ENCODE data around the gene ARHGEF40.

The ARHGEF40 gene

GRCh38 chr14:21060614-21061346 lies 9.3 kb upstream of the ARHGEF40 start:
- no peaks in the 10 kb centered on the region for H3K27me3 ChIP-seq (ENCODE audit: low read length)
- no peak overlapping the region for H3K4me3 ChIP-seq (ENCODE audit: insufficient read depth, low read length, poor library complexity, severe bottlenecking)
- TF ChIP-seq EZH2phosphoT487 (conservative IDR thresholded peaks at IDR 0.05; ENCODE audit: low read length): no peak
- TF ChIP-seq CTCF (IDR thresholded peaks at IDR 0.05; ENCODE audit: insufficient read depth, low read length, poor library complexity, severe bottlenecking): no peak
- no peak overlapping the region for H3K9ac ChIP-seq (ENCODE audit: low read length)
- no peak overlapping the region for H3K4me2 ChIP-seq (ENCODE audit: low read depth, low read length, poor library complexity, severe bottlenecking)
- no peaks in the 10 kb centered on the region for H4K20me1 ChIP-seq (ENCODE audit: low read depth, low read length)
- H3K9me2 ChIP-seq (replicated peaks; ENCODE audit: insufficient read depth, low read length): no peaks in the 10 kb centered on the region
- no peaks in the 10 kb centered on the region for H3F3A ChIP-seq (ENCODE audit: insufficient read depth)
- H3K27ac ChIP-seq (ENCODE audit: low read depth, low read length): no peak overlapping the region
- no peaks in the 10 kb centered on the region for H3K79me2 ChIP-seq (ENCODE audit: insufficient read depth, low read length)
- no peak overlapping the region for H2AFZ ChIP-seq (ENCODE audit: low read depth, low read length, severe bottlenecking)
- H3K36me3 ChIP-seq (ENCODE audit: low read length): no peaks in the 10 kb centered on the region
- no peaks in the 10 kb centered on the region for H3K9me3 ChIP-seq (ENCODE audit: insufficient read depth, low read length)

DNA sequence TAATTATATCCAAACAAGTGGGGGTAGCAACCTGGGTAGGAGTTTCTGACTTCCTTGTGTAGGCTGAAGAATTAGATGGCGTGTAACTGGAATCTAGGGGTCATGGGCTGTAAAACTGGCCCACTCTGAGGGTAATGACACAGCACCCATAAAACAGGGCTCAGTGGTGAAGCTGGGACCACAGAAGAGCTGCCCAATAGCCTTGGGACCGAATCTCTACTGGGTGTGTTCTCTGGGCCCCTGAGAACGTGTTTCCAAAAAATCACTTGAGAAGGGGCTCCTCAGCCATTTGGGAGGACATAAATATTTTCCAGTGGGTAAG lies 8.8 kb upstream of the ARHGEF40 start:
- Histone ChIP-seq H3K4me2 (ENCODE audit: low read depth, low read length, poor library complexity, severe bottlenecking) (no peak overlapping the region), H3K9me2 (replicated peaks; ENCODE audit: insufficient read depth, low read length) (no peaks in the 10 kb centered on the region), H3K27ac (ENCODE audit: low read depth, low read length) (no peak overlapping the region), H3F3A (ENCODE audit: insufficient read depth) (no peaks in the 10 kb centered on the region), H3K27me3 (ENCODE audit: low read length) (no peaks in the 10 kb centered on the region), H2AFZ (ENCODE audit: low read depth, low read length, severe bottlenecking) (no peak overlapping the region), H4K20me1 (ENCODE audit: low read depth, low read length) (no peaks in the 10 kb centered on the region), H3K9me3 (ENCODE audit: insufficient read depth, low read length) (no peaks in the 10 kb centered on the region), H3K9ac (ENCODE audit: low read length) (no peak overlapping the region), H3K79me2 (ENCODE audit: insufficient read depth, low read length) (no peaks in the 10 kb centered on the region), H3K36me3 (ENCODE audit: low read length) (no peaks in the 10 kb centered on the region), H3K4me3 (ENCODE audit: insufficient read depth, low read length, poor library complexity, severe bottlenecking) (no peak overlapping the region)
- no peak for TF ChIP-seq EZH2phosphoT487 (conservative IDR thresholded peaks at IDR 0.05; ENCODE audit: low read length)
- no peak for TF ChIP-seq CTCF (IDR thresholded peaks at IDR 0.05; ENCODE audit: insufficient read depth, low read length, poor library complexity, severe bottlenecking)

DNA sequence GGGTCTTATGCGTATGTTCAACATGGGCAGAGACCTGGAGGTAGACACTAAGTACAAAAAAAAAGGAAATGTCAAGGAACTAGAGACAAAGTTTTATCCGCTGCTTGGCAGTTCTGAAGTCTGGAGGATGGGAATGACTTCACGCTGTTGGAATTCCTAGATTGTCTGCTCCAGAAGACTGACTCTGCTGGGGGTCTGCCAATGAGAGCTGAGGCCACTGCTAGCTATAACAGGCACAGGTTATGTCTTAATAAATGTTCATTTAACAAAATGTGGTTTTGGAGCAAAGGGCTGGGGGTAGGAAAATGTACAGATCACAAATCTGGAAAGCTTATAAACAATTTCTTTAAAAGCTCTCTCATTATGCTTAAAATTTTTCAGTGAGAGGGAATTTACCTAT lies 6.6 kb upstream of the ARHGEF40 start:
- no peaks in the 10 kb centered on the region for H3K9me3 ChIP-seq (ENCODE audit: insufficient read depth, low read length)
- H3K79me2 ChIP-seq (ENCODE audit: insufficient read depth, low read length): no peaks in the 10 kb centered on the region
- H3K9ac ChIP-seq (ENCODE audit: low read length): no peak overlapping the region
- H3K27ac ChIP-seq (ENCODE audit: low read depth, low read length): no peak overlapping the region
- no peaks in the 10 kb centered on the region for H3F3A ChIP-seq (ENCODE audit: insufficient read depth)
- TF ChIP-seq CTCF (IDR thresholded peaks at IDR 0.05; ENCODE audit: insufficient read depth, low read length, poor library complexity, severe bottlenecking) (no peak), EZH2phosphoT487 (conservative IDR thresholded peaks at IDR 0.05; ENCODE audit: low read length) (no peak)
- H2AFZ ChIP-seq (ENCODE audit: low read depth, low read length, severe bottlenecking): no peak overlapping the region
- no peak overlapping the region for H3K4me2 ChIP-seq (ENCODE audit: low read depth, low read length, poor library complexity, severe bottlenecking)
- H3K9me2 ChIP-seq (replicated peaks; ENCODE audit: insufficient read depth, low read length): no peaks in the 10 kb centered on the region
- no peak overlapping the region for H3K4me3 ChIP-seq (ENCODE audit: insufficient read depth, low read length, poor library complexity, severe bottlenecking)
- no peaks in the 10 kb centered on the region for H4K20me1 ChIP-seq (ENCODE audit: low read depth, low read length)
- H3K36me3 ChIP-seq (ENCODE audit: low read length): no peaks in the 10 kb centered on the region
- H3K27me3 ChIP-seq (ENCODE audit: low read length): no peaks in the 10 kb centered on the region
